GM10266 (cell line): ENCODE measurements around the gene RAET1E.

Experiments used
- DNase-seq: peaks from one replicate; pipeline ENCODE4 v3.0.0; 2012; ENCODE audit errors: extremely low spot score
- TF ChIP-seq, protein P1 (sequence below): IDR thresholded peaks from 2 replicates; pipeline ENCODE4 v1.5.1; 2012; ENCODE audit warnings: mild to moderate bottlenecking, low read depth; ENCODE audit not compliant: control insufficient read depth, insufficient read depth; ENCODE audit errors: missing control alignments

Gene RAET1E

DNA sequence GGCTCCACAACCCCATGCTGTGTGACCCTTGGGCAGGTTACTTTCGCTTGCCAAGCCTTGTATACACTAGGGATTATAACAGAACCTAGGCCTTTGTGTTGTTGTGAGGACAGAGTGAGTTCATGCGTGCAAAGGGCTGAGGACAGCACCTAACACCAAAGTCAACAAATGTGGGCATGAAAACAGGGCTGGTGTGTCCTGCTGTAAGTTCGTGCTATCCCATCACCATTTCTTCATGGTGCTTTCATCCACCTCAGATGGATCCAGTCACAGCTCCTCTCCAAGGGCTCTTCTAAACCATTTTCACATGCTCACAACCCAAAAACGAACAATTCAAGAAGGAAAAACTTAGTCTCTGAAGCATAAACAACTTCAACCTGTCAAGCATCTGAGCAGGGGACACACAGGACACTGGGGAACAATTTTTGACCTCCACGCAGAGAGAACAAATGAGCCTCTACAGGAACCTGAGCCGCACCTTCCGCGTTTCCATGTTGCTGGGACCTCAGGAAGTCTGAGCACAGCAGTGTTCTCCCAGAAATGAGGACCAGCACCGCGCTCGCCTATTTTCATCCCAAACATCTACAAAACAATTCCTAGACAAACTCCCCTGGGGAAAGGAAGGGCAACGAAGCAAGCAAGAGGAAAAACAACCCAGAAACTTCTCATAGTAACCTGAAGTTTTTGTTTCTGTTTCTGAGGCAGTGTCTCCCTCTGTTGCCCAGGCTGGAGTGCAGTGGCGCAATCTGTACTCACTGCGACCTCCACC lies 36.9 kb downstream of the RAET1E start:
- DNase-seq, result no peak

DNA sequence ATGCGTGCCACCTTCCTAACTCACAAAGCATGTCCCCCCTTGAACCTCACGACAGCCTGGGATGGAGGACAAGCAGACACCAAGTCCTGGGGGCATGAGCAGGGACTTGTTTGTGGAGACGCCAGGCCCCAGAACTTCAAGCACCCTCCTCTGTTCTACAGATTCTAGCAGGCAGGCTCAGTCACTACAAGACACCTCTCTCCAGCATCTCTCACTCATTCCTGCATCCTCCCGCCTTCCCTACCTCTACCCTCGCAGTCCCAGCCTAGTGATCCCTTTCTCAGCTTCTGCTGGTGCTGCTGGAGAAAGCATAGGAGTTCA lies 37.4 kb downstream of the RAET1E start:
- TF ChIP-seq, protein P1, sequence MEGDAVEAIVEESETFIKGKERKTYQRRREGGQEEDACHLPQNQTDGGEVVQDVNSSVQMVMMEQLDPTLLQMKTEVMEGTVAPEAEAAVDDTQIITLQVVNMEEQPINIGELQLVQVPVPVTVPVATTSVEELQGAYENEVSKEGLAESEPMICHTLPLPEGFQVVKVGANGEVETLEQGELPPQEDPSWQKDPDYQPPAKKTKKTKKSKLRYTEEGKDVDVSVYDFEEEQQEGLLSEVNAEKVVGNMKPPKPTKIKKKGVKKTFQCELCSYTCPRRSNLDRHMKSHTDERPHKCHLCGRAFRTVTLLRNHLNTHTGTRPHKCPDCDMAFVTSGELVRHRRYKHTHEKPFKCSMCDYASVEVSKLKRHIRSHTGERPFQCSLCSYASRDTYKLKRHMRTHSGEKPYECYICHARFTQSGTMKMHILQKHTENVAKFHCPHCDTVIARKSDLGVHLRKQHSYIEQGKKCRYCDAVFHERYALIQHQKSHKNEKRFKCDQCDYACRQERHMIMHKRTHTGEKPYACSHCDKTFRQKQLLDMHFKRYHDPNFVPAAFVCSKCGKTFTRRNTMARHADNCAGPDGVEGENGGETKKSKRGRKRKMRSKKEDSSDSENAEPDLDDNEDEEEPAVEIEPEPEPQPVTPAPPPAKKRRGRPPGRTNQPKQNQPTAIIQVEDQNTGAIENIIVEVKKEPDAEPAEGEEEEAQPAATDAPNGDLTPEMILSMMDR, result no peak
- DNase-seq, result no peak

More for the DNA sequence above, 36.9 kb downstream of the RAET1E start:
- TF ChIP-seq, protein P1, result no peak

DNA sequence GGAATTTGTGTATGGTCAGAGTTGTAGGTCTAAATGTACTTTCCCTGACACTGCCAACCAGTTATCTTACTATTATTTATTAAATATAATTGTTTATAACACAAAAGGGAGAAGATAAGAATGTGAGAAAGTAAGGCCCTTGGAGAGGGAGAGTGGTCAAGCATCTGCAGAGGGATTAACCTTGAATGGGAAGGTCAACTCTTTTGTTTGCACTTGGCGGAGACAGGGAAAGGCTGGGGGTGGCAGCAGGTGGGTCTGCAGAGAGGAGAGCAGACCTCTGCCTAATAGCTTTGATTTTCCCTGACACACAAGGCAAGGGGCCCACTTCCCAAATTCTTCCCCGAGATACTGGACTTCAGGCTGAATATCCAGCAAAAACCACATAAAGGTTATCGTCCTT lies 38.0 kb downstream of the RAET1E start:
- TF ChIP-seq, protein P1, result no peak
- no peak for DNase-seq

DNA sequence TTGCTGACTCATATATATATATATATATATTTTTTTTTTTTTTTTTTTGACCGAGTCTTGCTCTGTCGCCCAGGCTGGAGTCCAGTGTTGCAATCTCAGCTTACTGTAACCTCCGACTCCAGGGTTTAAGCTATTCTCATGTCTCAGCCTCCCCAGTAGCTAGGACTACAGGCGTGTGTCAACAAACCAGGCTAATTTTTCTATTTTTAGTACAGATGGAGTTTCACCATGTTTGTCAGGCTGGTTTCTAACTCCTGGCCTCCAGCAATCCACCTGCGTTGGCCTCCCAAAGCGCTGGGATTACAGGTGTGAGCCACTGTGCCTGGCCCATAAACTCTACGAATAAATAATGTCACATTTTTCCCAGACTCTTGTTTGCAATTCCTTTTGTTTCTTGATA lies 38.5 kb downstream of the RAET1E start:
- no peak for DNase-seq
- TF ChIP-seq, protein P1, result no peak

DNA sequence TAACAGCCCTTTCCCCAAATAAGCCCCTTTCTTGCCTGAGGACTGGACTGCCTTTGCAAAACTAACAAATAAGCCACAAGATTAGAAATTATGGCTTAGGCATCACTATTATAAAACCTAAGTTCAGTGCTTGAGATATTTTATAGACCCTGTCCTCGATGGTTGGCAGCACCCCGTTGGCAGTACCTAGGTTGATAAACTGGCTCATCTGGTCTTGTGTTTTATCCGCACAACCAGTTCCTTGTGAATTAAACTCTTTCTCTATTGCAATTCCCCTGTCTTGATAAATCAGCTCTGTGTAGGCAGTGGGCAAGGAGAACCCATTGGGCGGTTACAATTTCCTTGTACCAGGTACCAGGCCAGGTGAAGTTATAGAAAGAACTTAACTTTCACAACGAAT lies 40.4 kb downstream of the RAET1E start:
- TF ChIP-seq, protein P1, result no peak
- no peak for DNase-seq

DNA sequence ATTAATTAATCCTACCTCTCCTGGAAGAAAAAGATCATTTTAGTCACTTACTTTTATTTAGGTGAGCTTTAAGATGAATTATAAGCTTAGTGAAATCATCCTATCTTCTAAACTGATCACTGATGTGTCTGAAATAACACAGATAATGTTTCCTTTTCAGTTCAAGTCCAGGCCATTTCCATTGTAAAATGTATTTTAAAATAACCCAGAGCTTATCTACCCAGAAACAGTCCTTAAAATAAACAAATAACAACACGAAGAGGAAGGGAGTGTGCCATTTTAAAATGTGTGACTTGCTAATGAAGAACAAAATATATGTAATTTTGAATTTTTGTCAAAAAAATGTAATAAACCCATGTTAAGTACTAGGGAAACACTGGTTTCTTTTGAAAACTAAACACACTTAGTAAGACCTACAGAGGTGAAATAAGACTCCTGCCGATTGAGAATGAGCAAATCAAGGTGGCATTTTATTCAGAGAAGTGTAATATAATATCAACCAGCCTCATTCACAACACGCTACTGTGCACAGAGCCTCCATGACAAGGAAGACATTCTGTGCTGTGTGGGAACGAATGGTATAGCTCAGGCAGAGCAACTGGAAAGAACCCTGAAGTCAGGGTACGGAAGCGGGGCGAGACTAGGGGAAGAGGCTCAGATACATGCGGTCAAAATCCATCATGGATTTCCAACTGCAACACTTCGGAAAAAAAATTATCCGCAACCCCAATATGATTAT lies 41.5 kb downstream of the RAET1E start:
- TF ChIP-seq, protein P1, result no peak
- no peak for DNase-seq

DNA sequence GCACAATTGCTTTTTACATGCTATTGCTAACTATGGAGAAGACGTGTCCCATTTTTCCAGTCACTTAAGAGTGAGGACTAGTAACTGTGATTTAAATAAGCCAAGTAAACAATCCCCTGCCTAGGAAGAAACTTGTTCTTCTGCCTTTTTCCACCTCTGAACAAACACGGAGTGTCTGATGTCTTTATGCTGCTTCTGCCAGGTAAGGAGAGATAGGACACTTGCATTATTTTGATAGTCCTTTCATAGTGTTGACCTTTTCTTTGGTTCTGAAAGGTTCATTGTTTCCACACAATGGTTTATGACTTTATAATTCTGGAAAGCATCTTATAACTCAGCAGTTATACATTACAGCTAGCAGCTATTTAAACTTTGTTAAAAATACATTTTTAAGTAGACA lies 42.2 kb downstream of the RAET1E start:
- TF ChIP-seq, protein P1, result no peak
- DNase-seq, result no peak
